NK-92 (cell line): ENCODE data around the gene CTLA4.

Source experiments
- DNase-seq: peaks from one replicate; lab custom pipeline; 2025; ENCODE audit not compliant: unreplicated experiment; lab: John Stamatoyannopoulos, UW

CTLA4 gene

DNA sequence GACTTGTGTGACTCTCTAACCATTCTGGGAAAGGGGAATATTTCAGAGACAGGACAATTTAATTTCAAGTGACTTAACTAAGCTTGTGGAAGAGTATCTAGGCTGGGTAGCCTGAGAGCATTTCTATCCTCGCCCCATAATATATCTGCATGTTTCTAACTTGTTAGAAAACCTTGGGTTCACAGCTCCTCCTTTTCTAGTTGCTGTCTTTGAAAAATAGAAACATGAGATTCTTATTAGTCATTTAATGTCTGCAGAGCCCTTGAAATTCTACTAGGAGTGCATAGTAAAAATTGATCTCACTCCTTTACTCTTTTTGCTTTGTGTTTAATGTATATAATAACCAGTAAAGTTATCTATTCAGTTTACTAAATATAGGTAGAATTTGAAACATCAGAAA is 22.4 kb downstream of the CTLA4 start:
- no peak for DNase-seq

DNA sequence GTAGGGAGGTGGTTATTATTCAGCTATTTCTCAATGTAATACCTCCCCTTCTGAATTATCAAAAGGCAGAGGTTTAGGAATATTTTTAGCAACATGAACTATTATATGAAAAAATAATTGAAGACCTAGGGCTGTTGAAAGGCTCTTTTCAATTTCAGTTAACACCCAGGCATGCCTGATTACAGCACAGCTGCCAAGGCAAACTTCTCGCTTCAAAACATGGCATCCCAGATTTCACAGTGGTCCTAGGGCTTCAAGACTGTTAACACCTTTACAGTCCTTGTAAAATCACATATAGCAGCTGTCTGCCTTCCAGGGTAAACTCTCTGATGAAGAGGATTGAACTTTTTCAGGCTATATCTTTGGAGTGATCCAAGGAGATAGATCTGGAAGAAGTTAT is 23.2 kb downstream of the CTLA4 start:
- DNase-seq, result no peak

DNA sequence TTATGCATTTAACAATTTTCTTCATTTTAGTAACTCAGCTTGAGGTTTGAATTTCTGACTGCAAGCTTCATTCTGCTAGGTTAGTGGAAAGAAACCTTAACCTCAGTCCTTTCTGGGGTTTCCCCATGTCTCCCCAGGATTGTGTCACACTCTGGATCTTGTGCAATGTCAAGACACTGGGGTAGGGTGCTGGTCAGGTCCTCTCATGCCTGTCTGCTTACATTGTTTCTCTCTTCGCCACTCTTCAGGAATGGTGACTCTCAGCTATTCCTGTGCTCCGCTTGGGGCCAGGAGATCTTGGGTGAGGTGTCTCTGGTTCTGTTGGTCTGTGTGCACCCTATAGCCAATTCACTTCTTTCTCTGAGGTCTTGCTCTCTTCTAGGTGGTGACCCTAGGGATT is 23.9 kb downstream of the CTLA4 start:
- DNase-seq, result no peak

DNA sequence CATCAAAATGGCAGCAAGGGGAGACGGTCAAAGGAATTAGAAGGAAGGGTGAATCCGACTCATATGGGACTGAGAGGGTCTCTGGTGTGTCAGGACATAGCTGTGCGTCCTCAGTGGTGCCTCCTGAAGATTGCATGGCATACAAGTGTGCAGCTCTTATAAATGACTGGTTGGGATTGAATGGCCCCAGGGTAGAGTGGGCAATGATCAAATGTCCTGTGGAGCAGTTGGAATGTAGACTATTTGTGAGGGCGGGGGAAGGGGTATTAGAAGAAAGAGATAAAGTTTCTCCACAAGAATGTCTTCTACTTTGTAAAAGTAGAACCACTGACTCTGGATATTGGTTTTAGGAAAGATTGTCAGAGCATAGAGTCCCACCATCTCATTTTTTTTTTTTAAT is 24.6 kb downstream of the CTLA4 start:
- no peak for DNase-seq

DNA sequence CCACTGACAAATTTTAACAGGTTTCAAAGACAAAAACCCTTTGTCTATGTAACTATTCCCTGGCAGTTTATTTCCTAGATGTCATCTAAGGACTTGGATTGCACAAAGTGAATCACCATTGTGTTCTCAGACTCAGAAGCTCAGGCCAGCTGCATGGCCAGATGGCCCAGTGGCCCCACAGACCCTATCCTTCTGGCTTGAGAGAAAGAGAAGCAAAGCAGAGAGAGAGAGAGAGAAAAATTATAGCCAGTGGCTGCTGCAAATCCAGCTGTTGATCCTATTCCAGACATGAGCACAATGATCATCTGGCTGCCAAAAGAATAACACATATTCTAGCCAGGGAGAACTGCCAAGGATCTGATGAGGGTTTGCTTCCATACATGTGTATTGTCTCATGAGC is 25.8 kb downstream of the CTLA4 start:
- DNase-seq, result no peak

DNA sequence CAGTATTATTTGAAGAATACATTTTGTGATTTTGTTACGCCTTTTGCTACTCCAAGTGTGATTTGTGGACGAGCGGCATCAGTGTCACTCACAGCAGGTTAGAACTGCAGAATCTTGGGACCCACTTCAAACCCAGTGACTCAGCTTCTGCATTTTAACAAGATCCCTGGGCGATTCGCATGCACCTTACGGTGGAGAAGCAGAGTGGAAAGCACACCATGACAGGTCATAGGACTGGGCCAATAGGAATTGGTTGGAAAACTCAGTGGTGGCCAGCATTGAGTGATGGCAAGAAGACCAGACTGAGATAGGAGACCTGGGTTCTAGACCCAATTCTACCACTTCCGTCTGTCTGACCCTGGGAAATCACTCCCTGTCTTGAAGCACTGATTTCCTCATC is 26.3 kb downstream of the CTLA4 start:
- no peak for DNase-seq

DNA sequence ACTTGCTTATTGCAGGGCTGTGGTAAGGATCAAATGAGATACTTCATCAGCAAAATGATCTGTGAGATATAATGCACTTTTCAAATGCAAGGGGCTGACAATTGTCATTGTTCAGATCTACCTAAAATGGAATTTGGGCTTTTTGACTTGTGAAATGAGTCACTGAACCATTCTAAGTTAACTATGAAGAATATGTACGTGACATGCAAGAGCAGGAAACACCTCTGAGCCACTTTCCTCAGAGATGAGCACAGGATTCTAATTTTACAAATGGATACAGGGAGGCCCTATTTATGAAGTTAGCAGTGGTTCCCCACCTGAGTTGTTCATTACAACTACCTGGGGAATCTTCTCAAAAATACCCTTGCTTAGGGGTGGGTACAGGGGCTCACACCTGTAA is 26.7 kb downstream of the CTLA4 start:
- no peak for DNase-seq

DNA sequence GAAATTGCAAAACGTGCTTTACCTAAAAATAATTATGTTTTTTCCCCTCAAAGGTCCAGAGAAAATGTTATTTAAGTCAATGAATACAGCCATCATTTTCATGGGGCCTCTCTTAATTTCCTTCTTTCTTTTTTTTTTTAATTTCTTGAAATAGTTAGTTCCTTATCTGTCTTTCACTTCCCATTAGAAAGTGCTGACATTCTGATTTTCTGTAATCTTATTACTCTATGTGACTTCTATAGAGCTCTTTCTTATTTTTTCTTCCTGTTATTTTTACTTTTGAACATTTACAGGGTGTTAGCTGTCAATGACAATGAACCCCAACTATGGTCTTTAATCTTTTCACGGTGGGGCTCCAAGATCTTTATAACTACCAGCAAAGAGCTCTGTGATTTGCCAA is 30.0 kb downstream of the CTLA4 start:
- DNase-seq, result no peak

DNA sequence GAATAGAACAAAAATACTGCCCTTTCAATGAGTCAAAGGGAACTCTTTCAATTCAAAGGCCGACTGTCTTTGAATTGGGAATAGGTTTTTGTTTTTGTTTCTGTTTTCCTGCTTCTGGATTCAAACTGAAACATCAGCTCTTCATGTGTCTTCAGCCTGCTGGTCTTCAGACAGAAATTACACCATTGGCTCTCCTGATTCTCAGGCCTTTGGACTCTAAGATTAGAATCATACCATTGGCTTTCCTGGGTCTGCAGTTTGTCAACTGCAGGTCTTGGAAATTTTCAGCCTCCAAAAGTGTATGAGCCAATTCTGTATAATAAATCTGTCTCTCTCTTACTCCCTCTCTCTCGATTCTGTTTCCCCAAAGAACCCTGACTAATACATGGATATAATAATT is 31.1 kb downstream of the CTLA4 start:
- no peak for DNase-seq

DNA sequence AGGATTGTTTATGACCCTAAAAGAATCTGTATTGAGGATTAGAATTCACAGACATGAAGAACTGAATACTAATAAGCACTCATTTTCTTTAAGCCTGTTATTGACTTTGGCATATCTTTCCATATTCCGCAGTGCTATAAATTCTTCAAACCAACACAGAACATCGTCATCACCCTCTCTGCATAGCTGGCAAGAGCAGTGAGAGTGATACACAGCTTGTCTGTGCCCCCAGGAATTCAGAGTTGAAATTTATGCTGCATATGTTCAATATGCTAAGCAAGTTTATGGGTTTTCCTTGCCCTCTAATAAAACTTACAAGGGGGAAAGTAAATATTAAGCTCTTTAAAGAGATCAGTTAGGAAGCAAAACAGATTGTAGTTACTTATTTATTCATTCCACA is 32.7 kb downstream of the CTLA4 start:
- no peak for DNase-seq

DNA sequence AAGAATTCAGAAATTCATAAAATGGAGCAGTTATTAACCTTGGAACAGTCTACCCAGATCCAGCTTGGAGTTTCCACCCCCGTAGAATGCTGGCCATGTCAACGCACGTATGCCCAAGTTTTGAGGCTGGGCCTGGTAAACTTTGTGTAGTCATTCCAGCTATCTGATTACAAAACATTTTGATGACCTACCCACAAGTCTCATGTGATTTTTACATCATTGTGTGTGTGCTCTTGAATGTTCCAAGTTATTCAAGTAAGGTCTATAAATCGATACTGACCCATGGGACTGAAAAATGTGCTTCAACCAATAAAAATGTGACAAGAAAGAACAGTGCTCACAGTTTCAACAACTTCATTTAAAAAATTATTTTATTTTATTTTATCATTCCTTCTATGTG is 36.5 kb downstream of the CTLA4 start:
- no peak for DNase-seq

DNA sequence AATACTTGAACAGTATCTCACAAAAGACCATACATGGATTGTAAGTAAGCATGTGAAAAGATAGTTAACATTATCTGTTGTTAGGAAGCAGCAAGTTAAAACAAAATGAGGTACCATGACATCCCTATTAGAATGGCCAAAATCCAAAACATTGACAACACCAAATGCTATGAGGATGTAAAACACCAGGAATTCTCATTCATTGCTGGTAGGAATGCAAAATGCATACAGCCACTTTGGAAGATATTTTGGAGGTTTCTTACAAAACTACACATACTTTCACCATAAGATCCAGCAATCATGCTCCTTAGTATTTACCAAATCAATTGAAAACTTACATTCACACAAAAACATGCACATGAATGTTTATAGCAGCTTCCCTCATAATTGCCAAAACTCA is 38.1 kb downstream of the CTLA4 start:
- no peak for DNase-seq

DNA sequence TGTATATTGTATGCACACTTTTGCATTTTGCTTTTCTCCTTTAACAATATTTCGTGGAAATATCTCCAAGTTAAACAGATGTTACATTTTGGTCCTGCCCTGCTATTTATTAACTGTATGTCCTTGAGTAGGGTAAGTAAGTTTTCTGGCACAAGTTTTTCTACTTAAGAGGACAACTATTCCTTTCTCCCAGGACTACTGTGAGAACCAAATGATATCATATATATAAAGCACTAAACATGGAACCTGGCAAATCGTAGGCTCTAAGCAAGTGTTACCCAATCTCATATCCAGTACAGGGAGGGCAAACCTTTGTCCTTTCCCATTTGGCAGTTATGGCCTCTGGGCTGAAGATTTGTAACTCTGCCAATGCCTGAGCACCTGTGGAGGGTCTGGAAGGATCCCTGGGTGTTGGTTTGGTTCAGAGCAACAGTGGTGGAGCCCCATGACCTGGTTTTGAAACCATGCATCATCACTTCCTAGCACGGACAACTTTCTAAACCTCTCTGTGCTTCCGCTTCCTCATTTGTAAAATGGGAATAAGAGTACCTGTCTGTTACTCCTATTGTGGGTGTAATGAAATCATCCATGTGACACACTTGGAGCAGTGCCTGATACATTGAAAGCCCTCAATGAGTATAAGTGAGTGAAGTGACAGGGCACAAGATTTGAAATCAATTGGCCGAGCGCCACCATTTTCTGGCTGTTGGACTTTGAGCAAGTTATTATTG is 40.7 kb downstream of the CTLA4 start:
- DNase-seq, result no peak

DNA sequence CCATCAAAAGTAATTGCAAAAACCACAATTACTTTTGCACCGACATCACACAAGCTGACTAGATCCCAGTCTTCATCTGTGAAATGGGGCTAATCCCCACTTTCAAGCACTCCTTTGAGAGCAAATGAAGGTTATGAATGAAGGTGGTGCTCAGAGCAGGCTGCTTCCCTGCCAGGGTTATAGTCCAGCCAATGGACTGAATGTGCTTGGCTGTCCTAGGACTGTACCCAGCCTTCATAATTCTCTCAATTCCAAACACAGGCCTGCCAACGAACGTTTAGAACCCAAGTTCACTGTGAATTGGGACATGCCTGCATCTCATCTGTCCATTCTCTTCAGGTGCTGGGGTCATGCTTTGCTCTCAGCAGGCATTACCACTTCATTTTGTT is 41.2 kb downstream of the CTLA4 start:
- no peak for DNase-seq

DNA sequence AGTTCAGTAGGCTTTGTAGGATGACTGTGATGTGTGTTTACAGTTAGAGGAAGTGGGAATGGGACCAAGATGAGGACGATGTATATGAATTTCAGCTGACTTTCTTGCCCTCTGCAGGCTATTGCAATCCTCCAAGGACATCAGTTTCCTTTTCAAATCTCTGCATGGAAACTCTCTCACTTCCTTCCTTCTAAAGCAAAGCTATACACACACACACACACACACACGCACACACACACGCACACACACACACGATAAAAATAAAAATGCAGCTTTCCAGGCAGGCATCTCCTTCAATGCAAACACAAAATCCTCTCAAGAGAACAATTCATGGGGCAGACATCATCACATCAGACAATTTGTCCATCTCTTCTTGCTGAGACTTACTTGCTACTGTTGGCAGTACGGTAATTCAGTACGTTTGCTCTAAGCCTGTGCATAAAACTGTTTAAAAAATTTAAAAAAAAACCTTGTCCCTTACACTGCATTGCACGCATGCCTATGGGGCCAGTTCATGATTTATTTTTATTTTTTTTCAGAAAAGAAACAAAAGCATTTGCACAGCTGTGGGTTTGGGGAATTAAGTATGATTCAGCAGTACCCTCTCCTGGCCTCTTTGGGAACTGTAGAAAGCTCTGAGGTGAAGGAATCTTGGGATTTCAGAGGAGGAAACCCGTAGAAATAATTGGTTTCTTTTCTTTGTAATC is 41.8 kb downstream of the CTLA4 start:
- no peak for DNase-seq

DNA sequence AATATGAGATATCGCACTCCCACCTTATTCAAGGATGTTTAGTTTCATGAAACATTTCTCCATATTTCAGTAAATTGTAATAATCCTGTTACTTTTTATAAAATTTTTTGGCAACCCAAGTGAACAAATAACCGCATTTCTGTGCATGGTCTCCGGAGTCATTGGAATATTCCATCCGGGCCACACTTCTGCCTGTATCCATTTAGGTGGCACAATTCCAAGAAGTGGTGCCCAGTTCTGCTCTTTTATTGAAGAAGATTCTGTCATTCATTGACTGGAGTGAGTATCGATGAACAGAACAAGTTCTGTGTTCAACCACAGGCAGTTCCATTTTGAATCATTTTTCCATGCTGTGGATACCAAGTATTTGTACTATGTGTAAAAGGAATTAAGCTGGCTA is 42.4 kb downstream of the CTLA4 start:
- DNase-seq, result no peak

DNA sequence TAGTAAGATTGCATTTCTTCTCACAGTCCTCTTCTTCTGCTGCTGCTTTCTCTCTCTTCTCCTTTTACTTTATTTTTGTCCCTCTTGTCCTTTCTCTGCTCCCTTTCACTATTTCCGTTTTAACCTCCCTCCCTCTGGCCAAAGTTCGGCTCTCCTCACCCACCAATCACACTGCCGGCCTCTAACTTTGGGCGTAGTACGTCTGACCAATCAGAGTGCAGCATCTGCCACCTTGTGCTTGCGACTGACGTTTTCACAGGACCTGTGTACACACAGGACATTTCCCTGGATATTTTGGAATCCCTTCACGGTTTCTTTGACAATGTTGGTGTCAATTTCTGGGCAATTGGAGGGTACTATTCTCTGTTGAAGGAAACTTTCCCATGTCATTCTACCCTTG is 46.4 kb downstream of the CTLA4 start:
- DNase-seq, result no peak

DNA sequence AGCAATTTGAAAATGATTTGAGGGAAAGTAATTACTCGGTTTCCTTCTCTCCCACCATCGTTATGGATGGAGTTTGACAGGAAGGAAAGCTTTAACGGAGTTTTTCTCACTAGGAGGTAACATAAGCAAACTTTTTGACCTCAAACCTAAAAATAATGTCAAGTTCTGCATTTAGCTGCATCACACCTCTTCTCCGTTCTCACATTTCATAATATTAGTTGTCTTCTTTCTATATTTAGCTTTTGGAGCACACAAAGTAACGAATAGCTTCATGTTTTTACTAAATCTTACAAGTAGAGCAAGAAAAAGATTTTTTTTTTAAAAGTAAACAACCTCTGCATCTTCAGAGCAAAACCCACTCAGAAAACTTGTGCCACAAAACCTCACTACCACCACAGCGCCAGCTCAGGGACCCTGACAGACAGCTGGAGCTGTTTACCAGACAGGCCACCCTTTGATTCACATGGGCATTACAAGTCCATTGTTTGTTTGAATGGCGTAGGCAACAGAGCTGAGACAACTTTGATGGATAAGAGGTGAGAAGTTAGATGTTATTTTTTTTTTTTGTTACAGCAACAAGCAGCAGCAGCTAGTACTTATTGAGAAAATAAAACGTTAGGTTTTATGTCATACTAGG is 47.1 kb downstream of the CTLA4 start:
- DNase-seq, result no peak

DNA sequence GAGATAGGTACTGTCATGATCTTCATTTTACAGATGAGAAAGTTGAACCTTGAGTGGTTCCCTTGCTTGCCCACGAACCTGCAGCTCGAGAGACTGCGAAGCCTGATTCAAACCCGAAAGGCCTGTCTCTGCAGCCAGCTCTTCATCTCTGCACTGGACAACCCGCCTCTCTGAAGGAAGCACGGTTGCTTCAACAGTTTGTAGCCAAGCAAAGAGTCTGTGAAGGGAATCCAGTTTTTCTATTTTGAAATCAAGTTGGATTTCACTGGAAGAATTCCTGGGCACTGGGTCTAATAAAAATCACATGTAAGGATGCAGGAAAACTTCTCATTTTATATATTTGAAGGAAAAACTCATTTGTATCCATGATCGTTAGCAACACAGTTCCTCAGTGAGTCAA is 47.7 kb downstream of the CTLA4 start:
- no peak for DNase-seq

DNA sequence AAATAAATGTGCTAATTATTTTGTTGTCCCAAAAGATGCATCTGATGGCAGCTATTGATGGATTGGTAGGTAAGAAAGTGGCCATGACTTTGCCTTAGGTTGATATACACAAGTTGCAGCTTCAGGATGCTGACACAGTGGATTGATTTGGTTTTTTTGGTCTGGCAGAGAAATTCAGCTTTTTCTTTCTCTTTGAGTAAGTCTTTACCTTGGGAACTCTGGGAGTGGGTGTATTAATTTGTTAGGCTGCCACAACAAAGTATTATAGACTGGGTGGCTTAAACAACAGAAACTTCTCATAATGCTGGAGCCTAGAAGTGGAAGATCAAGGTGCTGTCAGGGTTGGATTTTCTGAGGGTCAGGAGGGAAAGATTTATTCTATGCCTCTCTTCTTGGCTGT is 49.2 kb downstream of the CTLA4 start:
- no peak for DNase-seq

DNA sequence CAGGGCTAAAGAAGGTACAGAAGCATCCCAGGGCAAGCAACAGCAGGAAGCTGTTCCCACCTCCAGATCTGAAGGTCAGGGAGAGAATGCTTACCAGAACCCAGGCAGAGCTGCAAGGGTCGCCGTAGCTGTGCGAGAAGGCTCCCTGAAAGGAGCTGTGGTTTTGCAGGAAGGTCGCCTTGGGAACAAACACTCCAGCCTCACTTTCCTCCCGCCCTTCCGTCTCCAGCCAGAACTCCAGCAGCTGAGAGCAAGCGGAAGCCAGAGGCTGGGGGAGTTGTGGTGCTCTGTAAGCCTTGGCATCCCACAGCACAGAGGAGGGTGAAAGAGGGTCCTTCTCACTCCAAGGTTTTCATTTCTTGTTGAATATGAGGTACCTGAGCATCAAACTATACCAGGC is 50.7 kb downstream of the CTLA4 start:
- no peak for DNase-seq

DNA sequence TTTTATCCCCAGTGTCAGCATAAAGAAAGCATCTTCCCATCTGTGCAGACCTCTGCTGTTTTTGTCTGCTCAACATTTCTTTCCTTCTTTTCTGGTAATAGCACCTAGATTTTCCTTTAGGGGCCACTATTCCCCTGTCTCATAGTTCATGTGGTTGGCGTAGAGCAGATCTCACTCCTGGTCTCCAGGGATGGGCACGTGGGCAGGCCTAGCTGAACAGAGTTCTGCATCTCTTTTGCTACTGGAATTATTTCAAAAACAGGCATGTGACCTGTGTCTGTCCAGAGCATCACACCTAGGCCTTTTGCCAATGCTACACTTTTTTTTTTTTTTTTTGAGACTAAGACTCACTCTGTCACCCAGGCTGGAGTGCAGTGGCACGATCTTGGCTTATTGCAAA is 51.3 kb downstream of the CTLA4 start:
- DNase-seq, result no peak
